ENCODE data around the gene FAM169A.
"Not testable (repeated sequence)": the region's sequence is repeated elsewhere in the genome, so short reads cannot be mapped to it uniquely, and the experiment has no call there.

FAM169A gene

DNA sequence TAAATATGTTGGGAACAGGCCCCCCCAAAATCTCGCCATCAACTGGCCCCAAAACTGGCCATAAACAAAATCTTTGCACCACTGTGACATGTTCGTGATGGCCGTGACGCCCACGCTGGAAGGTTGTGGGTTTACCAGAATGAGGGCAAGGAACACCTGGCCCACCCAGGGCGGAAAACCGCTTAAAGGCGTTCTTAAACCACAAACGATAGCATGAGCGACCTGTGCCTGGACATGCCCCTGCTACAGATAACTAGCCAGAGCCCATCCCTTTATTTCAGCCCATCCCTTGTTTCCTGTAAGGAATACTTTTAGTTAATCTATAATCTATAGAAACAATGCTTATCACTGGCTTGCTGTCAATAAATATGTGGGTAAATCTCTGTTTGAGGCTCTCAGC, 3.2 kb upstream of the FAM169A start:
- DNase-seq = not testable (repeated sequence)

DNA sequence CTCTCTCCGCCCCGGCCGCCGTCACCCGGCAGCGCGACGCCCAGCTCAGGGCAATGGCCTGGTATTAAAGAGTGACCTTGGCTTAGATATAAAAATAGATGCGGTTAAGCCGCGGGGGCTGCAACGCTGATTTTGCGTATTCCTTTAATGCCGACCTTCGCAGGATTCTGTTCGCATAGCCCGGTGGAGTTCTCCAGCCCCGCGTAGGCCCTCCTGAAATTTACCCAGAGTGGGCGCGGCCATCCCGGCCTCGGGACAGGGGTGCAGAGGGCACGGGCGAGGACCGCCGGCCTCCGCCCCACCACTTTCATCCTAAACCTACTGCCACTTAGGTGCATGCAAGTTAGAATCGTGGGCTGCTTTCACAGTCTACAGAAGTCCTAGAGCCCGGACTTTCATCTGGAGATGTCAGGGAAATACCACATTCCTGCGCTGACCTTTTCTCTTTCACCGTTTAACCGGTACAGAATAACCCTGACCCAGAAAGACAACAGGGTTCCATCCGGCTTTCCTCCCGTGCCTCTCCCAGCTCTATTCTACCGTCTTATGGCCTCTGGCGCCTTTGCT, 492 bp upstream of the FAM169A start:
- peak in 14 of 51 donors; percentile 9 to 66 (median 42) for DNase-seq

GRCh38 chr5:74865256-74865803, 857 bp downstream of the FAM169A start:
- peak in 15 of 51 donors; percentile 6 to 85 (median 26) for DNase-seq

- DNase-seq = peak in 1 of 51 donors; percentile 78
These were observed 1.4 kb downstream of the FAM169A start for GRCh38 chr5:74864823-74865222.

- DNase-seq = no peak
These were observed 2.5 kb downstream of the FAM169A start for GRCh38 chr5:74863726-74864125.

- no peak for DNase-seq
These were observed 4.0 kb downstream of the FAM169A start for GRCh38 chr5:74862221-74862620.

DNA sequence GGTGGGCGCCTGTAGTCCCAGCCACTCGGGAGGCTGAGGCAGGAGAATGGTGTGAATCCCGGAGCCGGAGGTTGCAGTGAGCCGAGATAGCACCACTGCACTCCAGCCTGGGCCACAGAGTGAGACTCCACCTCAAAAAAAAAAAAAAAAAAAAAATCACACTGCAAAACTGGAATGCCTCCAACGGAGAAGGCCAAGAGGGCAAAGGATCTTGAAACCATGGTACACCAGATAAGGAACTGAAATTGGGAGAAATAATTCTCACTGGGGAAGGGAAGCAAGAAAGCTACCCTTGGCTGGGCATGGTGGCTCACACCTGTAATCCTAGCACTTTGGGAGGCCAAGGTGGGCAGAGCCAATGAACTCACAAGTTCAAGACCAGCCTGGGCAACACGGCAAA, 9.2 kb downstream of the FAM169A start:
- not testable (repeated sequence) for DNase-seq

GRCh38 chr5:74853256-74853655, 12.9 kb downstream of the FAM169A start:
- no peak for DNase-seq

DNA sequence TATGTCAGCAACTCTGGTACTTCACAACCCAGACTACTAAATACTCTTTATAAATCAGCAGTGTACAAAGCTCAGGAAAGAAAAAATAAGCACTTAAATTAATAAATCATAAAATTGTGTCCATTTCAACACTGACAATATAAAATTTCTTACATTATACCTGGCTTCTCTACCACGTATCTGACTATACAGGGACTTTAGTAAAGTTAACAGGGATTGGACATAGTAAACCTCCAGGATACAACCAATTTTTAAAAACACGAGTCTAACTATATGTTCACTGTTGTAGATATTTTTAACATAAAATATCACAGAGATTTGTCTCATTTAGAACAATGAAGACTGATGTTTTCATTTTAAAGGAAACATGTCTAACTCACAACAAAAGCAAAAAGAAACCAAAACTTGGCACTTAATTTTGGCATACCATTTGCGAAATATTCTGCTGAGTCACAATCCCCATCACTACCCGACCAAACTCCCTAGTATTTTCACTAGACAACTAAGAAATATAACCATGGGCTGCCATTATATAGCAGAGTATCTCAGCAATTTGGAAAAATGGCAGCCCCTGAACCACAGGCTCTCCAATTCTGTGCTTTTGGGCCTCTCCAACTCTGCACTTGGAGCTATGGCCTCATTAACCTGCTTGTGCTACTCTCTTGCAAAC, 14.4 kb downstream of the FAM169A start:
- no peak for DNase-seq

DNA sequence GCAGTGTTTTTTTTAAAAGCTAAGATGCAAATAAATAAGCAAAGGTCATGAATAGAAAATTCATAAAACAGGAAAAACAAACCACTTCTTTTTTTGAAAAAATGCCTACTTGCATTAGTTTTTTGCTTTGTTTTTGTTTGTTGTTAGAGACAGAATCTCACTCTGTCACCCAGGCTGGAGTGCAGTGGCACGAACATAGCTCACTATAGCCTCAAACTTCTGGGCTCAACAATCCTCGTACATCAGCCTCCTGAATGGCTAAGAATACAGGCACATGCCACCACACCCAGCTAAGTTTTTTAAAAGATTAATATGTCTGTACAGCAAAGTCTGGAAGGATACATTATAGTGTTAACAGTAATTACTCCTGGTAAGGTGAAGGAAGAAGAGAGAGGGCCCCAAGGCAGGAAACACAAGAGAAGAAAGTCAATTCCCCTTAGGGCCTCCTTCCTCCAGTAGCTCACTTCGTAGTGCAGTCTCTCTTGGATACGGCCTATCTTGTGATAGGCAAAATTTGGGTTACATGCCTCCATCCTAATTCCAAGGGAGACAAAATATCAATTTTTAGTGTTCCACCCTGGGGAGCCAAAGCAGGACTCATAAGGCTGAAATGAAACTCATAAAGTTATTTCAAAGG, 15.3 kb downstream of the FAM169A start:
- no peak for DNase-seq

DNA sequence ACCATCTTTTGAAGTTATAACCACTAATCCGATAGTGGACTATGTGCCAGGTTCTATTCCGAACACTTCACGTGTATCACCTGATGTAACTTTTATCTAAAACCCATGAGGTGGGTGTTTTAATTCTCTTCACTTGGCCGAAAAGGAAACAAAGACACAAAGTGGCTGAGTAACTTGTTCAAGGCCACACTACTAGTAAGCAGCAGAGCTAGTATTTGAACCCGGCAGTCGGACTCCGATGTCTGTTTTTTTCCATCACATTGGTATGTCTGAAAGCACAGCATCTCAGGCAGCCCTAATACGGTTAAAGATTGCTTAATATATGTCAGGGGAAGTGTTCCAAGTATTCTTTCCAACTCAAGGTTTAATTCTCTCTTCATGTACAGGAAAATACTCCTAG, 16.2 kb downstream of the FAM169A start:
- no peak for DNase-seq

GRCh38 chr5:74848553-74849025, 17.6 kb downstream of the FAM169A start:
- DNase-seq = no peak

DNA sequence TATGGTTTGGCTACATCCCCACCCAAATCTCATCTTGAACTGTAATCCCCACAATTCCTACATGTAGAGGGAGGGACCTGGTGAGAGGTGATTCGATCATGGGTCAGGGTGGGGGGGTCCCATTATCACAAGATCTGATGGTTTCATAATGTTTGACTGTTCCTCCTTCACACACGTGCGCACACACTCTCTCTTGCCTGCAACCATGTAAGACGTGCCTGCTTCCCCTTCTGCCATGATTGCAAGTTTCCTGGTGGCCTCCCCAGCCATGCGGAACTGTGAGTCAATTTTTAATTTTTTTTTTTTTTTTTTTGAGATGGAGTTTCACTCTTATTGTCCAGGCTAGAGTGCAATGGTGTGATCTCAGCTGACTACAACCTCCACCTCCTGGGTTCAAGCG, 27.0 kb downstream of the FAM169A start:
- no peak for DNase-seq

DNA sequence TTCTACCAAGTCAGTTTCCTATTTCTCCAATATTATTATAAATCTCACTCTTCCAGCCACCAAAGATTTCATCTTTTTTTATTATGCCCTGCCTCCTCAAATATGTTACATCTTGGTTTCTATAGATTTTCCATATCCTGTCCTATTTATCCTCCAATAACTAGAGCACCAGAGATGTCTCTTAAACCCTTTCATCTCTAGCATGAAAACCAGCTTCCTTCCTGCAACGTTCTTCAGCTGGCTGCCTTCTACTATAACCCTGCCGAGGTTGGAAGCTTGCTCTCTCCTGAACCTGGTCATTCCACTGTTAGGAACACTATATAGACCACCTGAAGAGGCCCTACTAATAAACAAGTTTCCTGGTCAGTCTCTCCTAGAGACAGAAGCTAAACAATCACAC, 27.9 kb downstream of the FAM169A start:
- DNase-seq = no peak

- no peak for DNase-seq
These were observed 29.1 kb downstream of the FAM169A start for GRCh38 chr5:74837115-74837514.

GRCh38 chr5:74833537-74834266, 32.5 kb downstream of the FAM169A start:
- DNase-seq = no peak

DNA sequence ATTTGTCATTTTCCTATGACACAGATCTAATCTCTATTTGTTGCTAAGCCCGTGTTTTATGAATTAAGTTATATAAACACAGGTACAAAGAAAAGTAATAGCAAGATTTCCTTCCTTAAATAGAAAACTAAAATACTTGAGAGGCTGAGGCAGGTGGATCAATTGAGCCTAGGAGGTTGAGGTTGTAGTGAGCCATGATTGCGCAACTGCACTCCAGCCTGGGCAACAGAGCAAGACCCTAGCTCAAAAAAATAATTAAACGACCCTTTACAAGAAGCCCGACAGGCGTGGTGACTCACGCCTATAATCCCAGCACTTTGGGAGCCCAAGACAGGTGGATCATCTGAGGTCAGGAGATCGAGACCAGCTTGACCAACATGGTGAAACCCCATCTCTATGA, 36.8 kb downstream of the FAM169A start:
- DNase-seq = no peak

- no peak for DNase-seq
These were observed 43.9 kb downstream of the FAM169A start for GRCh38 chr5:74822288-74822687.

DNA sequence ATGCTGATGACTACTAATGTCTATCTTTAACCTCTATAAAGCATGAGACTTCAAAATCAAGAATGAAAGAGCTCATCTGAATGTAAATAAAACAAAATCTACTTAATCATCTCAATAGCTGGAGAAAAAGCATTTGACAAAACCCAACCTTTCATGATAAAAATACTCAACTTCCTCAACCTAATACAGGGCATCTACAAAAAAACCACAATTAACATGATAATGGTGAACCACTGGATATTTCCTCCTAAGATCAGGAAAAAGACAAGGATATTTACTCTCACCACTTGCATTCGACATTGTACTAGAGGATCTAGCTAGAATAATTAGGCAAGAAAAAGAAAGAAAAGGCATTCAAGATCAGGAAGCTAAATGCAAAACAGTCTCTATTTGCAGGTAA, 49.3 kb downstream of the FAM169A start:
- DNase-seq = no peak

DNA sequence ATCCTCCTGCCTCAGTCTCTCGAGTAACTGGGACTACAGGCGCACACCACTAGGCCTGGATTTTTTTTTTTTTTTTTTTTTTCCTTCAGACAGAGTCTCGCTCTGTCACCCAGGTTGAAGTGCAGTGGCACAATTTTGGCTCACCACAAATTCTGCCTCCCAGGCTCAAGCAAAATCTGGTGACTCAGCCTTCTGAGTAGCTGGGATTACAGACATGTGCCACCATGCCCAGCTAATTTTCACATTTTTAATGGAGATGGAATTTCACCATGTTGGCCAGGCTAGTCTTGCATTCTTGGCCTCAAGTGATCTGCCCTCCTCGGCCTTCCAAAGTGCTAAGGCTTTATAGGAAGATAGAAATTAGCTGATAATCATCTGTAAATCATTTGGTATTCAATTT, 55.3 kb downstream of the FAM169A start:
- no peak for DNase-seq

- DNase-seq = no peak
These were observed 64.2 kb downstream of the FAM169A start for GRCh38 chr5:74801941-74802340.

DNA sequence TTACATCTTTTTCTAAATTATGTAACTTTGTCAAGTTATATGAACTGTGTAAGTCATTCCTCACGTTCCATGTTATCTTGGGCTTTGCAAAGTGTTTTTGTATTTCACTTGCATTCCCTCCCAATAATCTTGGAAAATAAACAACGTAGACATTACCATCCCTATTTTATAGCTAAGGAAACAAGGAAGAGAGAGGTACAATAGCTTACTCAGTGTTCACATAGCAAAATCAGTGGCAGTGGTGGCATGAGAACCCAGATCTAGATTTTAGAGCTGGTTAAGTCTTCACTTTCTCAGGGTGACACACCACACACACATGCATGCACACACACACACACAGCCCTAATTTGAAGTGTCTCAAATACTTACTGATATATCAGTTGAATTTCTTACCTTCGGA, 65.0 kb downstream of the FAM169A start:
- no peak for DNase-seq

All from hypothalamus (tissue), 51 donors.